ENCODE data around the gene HIVEP3. TPM values are rescaled to one million over a fixed set of nuclear protein-coding genes. Genes with fewer than 3 reads are reported as not detected.

The HIVEP3 gene
- total RNA-seq, 4 donors from 2014 or later: 4.6 to 8.3 (median 6.5) TPM

DNA sequence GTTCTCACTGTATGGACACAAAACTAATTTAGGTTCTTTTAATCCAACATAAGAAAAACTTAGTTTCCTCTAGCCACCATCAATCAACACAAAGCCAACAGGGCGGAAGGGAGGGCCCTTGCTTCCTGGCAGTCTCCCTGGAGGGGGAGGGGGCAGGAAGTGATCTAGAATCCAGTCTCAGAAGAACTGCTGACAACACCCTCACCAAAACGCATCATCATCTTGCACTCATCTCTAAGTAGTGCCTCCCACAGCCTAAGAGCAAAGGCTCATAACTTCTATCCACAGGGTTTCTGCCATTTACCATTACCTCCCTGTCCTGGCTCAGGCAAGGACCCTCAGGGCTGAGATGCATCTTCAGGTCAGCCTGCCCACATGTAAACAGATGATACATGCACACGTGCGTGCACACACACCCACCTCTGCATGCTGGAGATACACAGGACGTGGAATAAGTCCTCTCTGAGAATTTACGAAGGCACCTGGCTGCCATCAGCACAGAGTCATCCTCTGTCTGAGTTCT lies 20.5 kb downstream of the HIVEP3 start:
- Histone ChIP-seq H3K4me3 (no peak overlapping the region), H3K27ac (peak overlapping the region in 2 of 4 donors; percentile 27 to 33), H3K27me3 (no peaks in the 10 kb centered on the region), H3K4me1 (peaks cover 0 to 13% (median 0%) of the 10 kb centered on the region in 4 donors), H3K36me3 (no peaks in the 10 kb centered on the region), H3K9me3 (no peaks in the 10 kb centered on the region)
- DNase-seq: peak in 2 of 3 donors; percentile 67 to 82
- TF ChIP-seq, protein P1, sequence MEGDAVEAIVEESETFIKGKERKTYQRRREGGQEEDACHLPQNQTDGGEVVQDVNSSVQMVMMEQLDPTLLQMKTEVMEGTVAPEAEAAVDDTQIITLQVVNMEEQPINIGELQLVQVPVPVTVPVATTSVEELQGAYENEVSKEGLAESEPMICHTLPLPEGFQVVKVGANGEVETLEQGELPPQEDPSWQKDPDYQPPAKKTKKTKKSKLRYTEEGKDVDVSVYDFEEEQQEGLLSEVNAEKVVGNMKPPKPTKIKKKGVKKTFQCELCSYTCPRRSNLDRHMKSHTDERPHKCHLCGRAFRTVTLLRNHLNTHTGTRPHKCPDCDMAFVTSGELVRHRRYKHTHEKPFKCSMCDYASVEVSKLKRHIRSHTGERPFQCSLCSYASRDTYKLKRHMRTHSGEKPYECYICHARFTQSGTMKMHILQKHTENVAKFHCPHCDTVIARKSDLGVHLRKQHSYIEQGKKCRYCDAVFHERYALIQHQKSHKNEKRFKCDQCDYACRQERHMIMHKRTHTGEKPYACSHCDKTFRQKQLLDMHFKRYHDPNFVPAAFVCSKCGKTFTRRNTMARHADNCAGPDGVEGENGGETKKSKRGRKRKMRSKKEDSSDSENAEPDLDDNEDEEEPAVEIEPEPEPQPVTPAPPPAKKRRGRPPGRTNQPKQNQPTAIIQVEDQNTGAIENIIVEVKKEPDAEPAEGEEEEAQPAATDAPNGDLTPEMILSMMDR (IDR thresholded peaks at IDR 0.05): no peak
- TF ChIP-seq POLR2A (IDR thresholded peaks at IDR 0.05): no peak

DNA sequence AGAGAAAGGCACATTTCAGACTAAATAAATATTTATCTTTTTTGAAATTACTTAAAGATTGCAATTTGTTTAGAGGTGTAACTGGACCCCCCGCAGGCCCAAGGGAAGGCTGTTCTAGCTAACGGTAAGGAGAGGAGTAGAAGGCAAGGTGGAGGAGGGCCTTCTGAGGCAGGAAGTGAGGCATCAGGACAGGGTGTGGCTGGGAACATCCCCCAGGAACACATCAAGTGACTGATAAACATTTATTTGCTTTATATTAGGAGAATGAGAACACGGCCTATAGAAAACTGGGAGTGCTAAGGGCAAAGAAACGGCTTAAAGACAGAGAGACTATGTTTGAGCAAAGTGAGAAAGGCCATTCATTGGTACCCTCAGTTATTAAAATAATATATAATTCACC lies 23.2 kb downstream of the HIVEP3 start:
- Histone ChIP-seq H3K4me1 (peaks cover 0 to 22% (median 3%) of the 10 kb centered on the region in 4 donors), H3K36me3 (no peaks in the 10 kb centered on the region), H3K4me3 (no peak overlapping the region), H3K9me3 (no peaks in the 10 kb centered on the region), H3K27me3 (no peaks in the 10 kb centered on the region), H3K27ac (no peak overlapping the region)
- TF ChIP-seq POLR2A (IDR thresholded peaks at IDR 0.05): no peak
- TF ChIP-seq, protein P1 (IDR thresholded peaks at IDR 0.05): no peak
- DNase-seq: no peak

DNA sequence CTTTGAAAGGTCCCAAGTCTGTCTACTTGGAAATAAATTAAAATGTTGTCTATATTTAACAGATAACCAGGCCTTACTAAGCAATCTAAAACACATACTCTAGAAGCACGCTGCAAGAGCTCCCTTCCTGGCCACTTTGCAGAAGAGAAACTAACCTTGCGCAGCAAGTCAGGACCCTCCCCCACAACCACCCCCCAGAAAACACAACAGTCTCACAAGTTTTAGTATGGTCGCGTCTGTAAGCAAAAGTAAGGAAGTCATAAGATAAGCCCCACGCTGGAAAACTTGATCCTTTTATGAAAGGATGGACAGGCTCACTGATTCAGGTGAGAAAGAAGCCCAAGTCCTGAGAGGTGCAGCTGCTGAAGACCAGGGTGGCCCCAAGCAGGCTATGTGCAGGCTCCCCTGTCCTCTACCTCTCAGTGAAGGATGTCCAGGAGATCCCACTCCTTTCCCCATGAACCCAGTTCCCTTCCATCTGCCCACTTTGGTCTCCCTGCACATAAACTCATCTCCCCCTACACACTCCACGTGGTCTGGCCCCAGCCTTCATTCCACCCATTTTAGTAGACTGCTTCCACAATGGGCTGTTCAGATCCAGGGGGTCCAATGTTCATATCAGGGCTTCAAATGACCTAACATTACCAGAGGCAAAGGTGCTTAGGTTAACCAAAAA lies 23.8 kb downstream of the HIVEP3 start:
- TF ChIP-seq, protein P1 (IDR thresholded peaks at IDR 0.05): no peak
- no peak for TF ChIP-seq POLR2A (IDR thresholded peaks at IDR 0.05)
- Histone ChIP-seq H3K36me3 (no peaks in the 10 kb centered on the region), H3K4me3 (no peak overlapping the region), H3K4me1 (peaks cover 0 to 25% (median 3%) of the 10 kb centered on the region in 4 donors), H3K9me3 (no peaks in the 10 kb centered on the region), H3K27ac (no peak overlapping the region), H3K27me3 (no peaks in the 10 kb centered on the region)
- DNase-seq: no peak

DNA sequence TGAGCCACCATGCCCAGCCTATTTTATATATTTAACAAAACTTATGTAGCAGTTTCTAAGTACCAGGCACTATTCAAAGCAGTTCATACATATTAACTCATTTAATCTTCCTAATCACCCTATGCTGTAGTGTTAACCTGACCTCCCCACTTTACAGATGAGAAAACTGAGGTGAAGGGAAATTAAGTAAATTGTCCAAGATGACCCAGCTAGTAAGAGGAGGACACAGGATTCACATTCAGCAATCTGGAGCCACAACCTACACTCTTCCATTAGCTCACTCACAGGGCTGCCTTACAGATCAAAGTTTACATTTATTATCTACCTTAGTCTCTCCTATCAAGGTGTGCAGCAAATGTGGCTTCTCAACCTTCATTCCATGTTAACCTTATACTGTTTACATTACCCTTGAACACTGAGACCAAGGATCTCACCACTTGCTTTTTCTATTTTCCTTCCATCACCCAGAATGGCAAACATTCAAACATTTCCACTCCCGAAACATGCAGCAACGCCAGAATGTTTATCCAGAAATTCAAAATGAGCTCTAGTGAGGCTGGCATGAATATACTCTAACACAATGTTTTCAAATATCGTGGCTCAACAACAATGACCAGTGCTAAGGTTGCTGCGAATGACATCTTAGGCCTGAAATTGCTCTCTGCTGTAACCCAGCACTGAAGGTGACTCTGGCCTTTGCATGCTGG lies 24.5 kb downstream of the HIVEP3 start:
- no peaks in the 10 kb centered on the region for H3K36me3 ChIP-seq
- DNase-seq: no peak
- H3K27ac ChIP-seq: peak overlapping the region in 1 of 4 donors; percentile 35
- H3K9me3 ChIP-seq: no peaks in the 10 kb centered on the region
- H3K4me1 ChIP-seq: peaks cover 0 to 25% (median 3%) of the 10 kb centered on the region in 4 donors
- H3K4me3 ChIP-seq: no peak overlapping the region
- TF ChIP-seq, protein P1 (IDR thresholded peaks at IDR 0.05): no peak
- no peak for TF ChIP-seq POLR2A (IDR thresholded peaks at IDR 0.05)
- H3K27me3 ChIP-seq: no peaks in the 10 kb centered on the region

DNA sequence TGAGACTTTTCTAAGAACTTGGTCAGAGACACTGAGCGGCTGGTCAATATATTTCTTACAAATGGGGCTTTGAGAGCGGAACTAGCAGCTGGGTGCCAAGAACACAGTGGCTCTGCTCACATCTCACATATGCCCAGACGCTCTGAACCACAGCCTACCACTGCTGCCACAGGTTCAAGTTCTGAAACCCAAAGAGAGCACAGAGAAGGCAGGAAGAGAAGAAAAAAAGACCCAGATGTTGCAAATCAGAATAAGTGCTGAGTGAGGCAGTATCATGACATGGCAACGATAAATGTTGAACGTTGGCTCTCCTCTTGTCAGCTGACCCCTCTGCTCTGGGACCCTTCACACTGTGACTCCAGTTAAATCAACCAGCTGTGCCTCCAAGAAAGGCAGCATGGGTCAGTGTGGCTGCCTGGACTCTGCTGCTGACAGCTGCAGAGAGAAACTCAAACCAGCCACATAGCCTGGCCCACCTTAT lies 26.4 kb downstream of the HIVEP3 start:
- H3K36me3 ChIP-seq: no peaks in the 10 kb centered on the region
- H3K27ac ChIP-seq: peak overlapping the region in 3 of 4 donors; percentile 44 to 68 (median 44)
- TF ChIP-seq POLR2A (IDR thresholded peaks at IDR 0.05): no peak
- TF ChIP-seq, protein P1 (IDR thresholded peaks at IDR 0.05): no peak
- no peaks in the 10 kb centered on the region for H3K27me3 ChIP-seq
- H3K4me1 ChIP-seq: peaks cover 0 to 25% (median 3%) of the 10 kb centered on the region in 4 donors
- DNase-seq: peak in 1 of 3 donors; percentile 57
- H3K4me3 ChIP-seq: no peak overlapping the region
- no peaks in the 10 kb centered on the region for H3K9me3 ChIP-seq
